SK-N-SH treated with all-trans-retinoic acid at 6 μM for 48 hours (cell line): ENCODE measurements around the gene KRT74.

Experiments
- ATAC-seq: fragments of 200-7000 bp; cut with Tn5 transposase; 3 replicates; pipeline ENCODE4 v1.9.1; 2020; ENCODE audit warnings: mild to moderate bottlenecking, moderate library complexity
- ARNTL ChIP-seq: fragments of 450-650 bp; formaldehyde crosslinking; IDR thresholded peaks from 2 replicates; pipeline ENCODE4 v1.5.0; 2020; ENCODE audit warnings: low read depth, mild to moderate bottlenecking, moderate library complexity, borderline replicate concordance
- BACH2 ChIP-seq: fragments of 250-450 bp; sonication (Bioruptor Pico); IDR thresholded peaks from 2 replicates; pipeline ENCODE4 v1.9.0; 2021; ENCODE audit warnings: mild to moderate bottlenecking, borderline replicate concordance
- CSDC2 ChIP-seq: fragments of 250-450 bp; sonication (Bioruptor Pico); IDR thresholded peaks from 2 replicates; pipeline ENCODE4 v1.5.0; 2020; ENCODE audit warnings: mild to moderate bottlenecking, moderate library complexity
- ESRRG ChIP-seq: fragments of 250-450 bp; sonication (Bioruptor Pico); IDR thresholded peaks from 2 replicates; pipeline ENCODE4 v1.6.1; 2021; ENCODE audit warnings: mild to moderate bottlenecking
- GLIS3 ChIP-seq: fragments of 250-450 bp; sonication (Bioruptor Pico); IDR thresholded peaks from 2 replicates; pipeline ENCODE4 v1.5.0; 2020; ENCODE audit warnings: mild to moderate bottlenecking, moderate library complexity
- ISL1 ChIP-seq: fragments of 250-450 bp; sonication (Bioruptor Pico); IDR thresholded peaks from 2 replicates; pipeline ENCODE4 v2.1.2; 2022; ENCODE audit warnings: mild to moderate bottlenecking, moderate library complexity
- SNAI2 ChIP-seq: fragments of 250-450 bp; sonication (Bioruptor Pico); IDR thresholded peaks from 2 replicates; pipeline ENCODE4 v1.5.0; 2020; ENCODE audit warnings: mild to moderate bottlenecking, moderate library complexity
- TCF4 ChIP-seq: fragments of 250-450 bp; sonication (Bioruptor Pico); IDR thresholded peaks from 2 replicates; pipeline ENCODE4 v1.8.0; 2021; ENCODE audit warnings: mild to moderate bottlenecking, moderate library complexity, borderline replicate concordance
- TOX ChIP-seq: fragments of 250-450 bp; sonication (Bioruptor Pico); IDR thresholded peaks from 2 replicates; pipeline ENCODE4 v1.8.0; 2021; ENCODE audit warnings: mild to moderate bottlenecking, moderate library complexity, borderline replicate concordance
- ZFP3 ChIP-seq: fragments of 250-450 bp; sonication (Bioruptor Pico); IDR thresholded peaks from 2 replicates; pipeline ENCODE4 v1.5.0; 2020; ENCODE audit warnings: mild to moderate bottlenecking, moderate library complexity
- ZFP30 ChIP-seq: fragments of 450-650 bp; formaldehyde crosslinking; IDR thresholded peaks from 2 replicates; pipeline ENCODE4 v1.5.0; 2022; ENCODE audit warnings: mild to moderate bottlenecking, moderate library complexity
- ZNF565 ChIP-seq: fragments of 450-650 bp; formaldehyde crosslinking; conservative IDR thresholded peaks from 2 replicates; pipeline ENCODE4 v1.5.0; 2020; ENCODE audit warnings: low read depth, mild to moderate bottlenecking, moderate library complexity
- ZNF70 ChIP-seq: fragments of 450-650 bp; formaldehyde crosslinking; IDR thresholded peaks from 2 replicates; pipeline ENCODE4 v1.5.0; 2020; ENCODE audit warnings: mild to moderate bottlenecking, moderate library complexity
- ZNF8 ChIP-seq: fragments of 450-650 bp; formaldehyde crosslinking; IDR thresholded peaks from 2 replicates; pipeline ENCODE4 v1.5.0; 2020; ENCODE audit warnings: mild to moderate bottlenecking, moderate library complexity
- TF ChIP-seq, protein P1 (sequence below): fragments of 250-450 bp; sonication (Bioruptor Pico); IDR thresholded peaks from 2 replicates; pipeline ENCODE4 v1.5.1; 2020; ENCODE audit warnings: low read depth, mild to moderate bottlenecking, moderate library complexity
- TF ChIP-seq, protein P2 (sequence below): fragments of 250-450 bp; sonication (Bioruptor Pico); IDR thresholded peaks from 2 replicates; pipeline ENCODE4 v1.8.0; 2020; ENCODE audit warnings: mild to moderate bottlenecking, moderate library complexity, borderline replicate concordance
- TF ChIP-seq, protein P3 (sequence below): fragments of 250-450 bp; sonication (Bioruptor Pico); IDR thresholded peaks from 2 replicates; pipeline ENCODE4 v1.5.1; 2021; ENCODE audit warnings: mild to moderate bottlenecking, moderate library complexity
- TF ChIP-seq, protein P4 (sequence below): fragments of 250-450 bp; sonication (Bioruptor Pico); IDR thresholded peaks from 2 replicates; pipeline ENCODE4 v1.5.0; 2020; ENCODE audit warnings: mild to moderate bottlenecking, moderate library complexity
- TF ChIP-seq, protein P5 (sequence below): fragments of 250-450 bp; sonication (Bioruptor Pico); IDR thresholded peaks from 2 replicates; pipeline ENCODE4 v1.8.0; 2021; ENCODE audit warnings: low read depth, mild to moderate bottlenecking, moderate library complexity, borderline replicate concordance

The KRT74 gene

DNA sequence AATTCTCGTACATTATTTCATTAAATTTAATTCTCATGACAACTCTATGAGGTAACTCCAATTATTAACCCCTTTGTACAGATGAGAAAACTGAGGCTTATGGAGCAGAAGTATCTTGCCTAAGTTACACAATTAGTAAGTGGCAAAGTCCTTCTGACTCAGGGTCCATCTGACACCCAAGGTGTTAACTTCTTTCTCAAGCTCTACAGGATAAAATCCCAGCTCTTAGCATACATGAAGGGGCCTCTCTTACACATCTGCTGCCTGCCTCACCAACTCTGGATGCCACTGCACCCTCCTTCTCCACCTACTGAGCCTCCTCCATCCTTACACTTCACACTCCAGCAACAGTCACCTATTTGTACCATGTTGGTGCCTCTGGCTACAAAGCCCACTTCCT lies 31.9 kb upstream of the KRT74 start:
- TF ChIP-seq ISL1 (CRISPR knock-in tag) (no peak), GLIS3 (CRISPR knock-in tag) (no peak), BACH2 (CRISPR knock-in tag) (no peak), ZNF8 (no peak), SNAI2 (no peak), TOX (no peak), CSDC2 (no peak), ARNTL (no peak), ZNF565 (no peak), TCF4 (CRISPR knock-in tag) (no peak)
- TF ChIP-seq, protein P1, sequence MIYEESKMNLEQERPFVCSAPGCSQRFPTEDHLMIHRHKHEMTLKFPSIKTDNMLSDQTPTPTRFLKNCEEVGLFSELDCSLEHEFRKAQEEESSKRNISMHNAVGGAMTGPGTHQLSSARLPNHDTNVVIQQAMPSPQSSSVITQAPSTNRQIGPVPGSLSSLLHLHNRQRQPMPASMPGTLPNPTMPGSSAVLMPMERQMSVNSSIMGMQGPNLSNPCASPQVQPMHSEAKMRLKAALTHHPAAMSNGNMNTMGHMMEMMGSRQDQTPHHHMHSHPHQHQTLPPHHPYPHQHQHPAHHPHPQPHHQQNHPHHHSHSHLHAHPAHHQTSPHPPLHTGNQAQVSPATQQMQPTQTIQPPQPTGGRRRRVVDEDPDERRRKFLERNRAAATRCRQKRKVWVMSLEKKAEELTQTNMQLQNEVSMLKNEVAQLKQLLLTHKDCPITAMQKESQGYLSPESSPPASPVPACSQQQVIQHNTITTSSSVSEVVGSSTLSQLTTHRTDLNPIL: no peak
- TF ChIP-seq, protein P2, sequence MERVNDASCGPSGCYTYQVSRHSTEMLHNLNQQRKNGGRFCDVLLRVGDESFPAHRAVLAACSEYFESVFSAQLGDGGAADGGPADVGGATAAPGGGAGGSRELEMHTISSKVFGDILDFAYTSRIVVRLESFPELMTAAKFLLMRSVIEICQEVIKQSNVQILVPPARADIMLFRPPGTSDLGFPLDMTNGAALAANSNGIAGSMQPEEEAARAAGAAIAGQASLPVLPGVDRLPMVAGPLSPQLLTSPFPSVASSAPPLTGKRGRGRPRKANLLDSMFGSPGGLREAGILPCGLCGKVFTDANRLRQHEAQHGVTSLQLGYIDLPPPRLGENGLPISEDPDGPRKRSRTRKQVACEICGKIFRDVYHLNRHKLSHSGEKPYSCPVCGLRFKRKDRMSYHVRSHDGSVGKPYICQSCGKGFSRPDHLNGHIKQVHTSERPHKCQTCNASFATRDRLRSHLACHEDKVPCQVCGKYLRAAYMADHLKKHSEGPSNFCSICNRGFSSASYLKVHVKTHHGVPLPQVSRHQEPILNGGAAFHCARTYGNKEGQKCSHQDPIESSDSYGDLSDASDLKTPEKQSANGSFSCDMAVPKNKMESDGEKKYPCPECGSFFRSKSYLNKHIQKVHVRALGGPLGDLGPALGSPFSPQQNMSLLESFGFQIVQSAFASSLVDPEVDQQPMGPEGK (CRISPR knock-in tag): no peak
- TF ChIP-seq, protein P3, sequence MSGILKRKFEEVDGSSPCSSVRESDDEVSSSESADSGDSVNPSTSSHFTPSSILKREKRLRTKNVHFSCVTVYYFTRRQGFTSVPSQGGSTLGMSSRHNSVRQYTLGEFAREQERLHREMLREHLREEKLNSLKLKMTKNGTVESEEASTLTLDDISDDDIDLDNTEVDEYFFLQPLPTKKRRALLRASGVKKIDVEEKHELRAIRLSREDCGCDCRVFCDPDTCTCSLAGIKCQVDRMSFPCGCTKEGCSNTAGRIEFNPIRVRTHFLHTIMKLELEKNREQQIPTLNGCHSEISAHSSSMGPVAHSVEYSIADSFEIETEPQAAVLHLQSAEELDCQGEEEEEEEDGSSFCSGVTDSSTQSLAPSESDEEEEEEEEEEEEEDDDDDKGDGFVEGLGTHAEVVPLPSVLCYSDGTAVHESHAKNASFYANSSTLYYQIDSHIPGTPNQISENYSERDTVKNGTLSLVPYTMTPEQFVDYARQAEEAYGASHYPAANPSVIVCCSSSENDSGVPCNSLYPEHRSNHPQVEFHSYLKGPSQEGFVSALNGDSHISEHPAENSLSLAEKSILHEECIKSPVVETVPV (CRISPR knock-in tag): no peak
- ATAC-seq: no peak

DNA sequence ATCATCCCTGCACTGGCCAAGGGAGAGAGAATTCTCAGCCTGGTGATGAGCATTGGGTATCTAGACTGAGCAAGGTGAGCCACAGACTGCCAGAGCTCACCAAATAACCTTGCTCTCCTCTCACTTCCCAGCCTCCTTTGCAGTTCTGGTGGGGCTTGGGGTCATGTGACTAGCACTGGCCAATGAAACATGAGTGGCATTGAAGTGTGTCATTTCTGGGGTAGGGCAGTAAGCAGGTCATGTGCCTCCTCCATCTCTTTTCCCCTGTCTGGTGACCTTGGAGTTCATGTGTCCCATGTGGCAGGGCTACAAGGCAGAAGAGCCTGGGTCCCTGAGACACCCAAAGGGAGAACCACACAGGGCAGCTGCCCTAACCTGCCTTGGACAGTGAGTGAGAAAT lies 31.2 kb upstream of the KRT74 start:
- no peak for TF ChIP-seq ZNF8
- TF ChIP-seq CSDC2: no peak
- TF ChIP-seq, protein P4, sequence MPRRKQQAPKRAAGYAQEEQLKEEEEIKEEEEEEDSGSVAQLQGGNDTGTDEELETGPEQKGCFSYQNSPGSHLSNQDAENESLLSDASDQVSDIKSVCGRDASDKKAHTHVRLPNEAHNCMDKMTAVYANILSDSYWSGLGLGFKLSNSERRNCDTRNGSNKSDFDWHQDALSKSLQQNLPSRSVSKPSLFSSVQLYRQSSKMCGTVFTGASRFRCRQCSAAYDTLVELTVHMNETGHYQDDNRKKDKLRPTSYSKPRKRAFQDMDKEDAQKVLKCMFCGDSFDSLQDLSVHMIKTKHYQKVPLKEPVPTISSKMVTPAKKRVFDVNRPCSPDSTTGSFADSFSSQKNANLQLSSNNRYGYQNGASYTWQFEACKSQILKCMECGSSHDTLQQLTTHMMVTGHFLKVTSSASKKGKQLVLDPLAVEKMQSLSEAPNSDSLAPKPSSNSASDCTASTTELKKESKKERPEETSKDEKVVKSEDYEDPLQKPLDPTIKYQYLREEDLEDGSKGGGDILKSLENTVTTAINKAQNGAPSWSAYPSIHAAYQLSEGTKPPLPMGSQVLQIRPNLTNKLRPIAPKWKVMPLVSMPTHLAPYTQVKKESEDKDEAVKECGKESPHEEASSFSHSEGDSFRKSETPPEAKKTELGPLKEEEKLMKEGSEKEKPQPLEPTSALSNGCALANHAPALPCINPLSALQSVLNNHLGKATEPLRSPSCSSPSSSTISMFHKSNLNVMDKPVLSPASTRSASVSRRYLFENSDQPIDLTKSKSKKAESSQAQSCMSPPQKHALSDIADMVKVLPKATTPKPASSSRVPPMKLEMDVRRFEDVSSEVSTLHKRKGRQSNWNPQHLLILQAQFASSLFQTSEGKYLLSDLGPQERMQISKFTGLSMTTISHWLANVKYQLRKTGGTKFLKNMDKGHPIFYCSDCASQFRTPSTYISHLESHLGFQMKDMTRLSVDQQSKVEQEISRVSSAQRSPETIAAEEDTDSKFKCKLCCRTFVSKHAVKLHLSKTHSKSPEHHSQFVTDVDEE (CRISPR knock-in tag): no peak
- TF ChIP-seq ZNF70 (CRISPR knock-in tag): no peak
- TF ChIP-seq, protein P5, sequence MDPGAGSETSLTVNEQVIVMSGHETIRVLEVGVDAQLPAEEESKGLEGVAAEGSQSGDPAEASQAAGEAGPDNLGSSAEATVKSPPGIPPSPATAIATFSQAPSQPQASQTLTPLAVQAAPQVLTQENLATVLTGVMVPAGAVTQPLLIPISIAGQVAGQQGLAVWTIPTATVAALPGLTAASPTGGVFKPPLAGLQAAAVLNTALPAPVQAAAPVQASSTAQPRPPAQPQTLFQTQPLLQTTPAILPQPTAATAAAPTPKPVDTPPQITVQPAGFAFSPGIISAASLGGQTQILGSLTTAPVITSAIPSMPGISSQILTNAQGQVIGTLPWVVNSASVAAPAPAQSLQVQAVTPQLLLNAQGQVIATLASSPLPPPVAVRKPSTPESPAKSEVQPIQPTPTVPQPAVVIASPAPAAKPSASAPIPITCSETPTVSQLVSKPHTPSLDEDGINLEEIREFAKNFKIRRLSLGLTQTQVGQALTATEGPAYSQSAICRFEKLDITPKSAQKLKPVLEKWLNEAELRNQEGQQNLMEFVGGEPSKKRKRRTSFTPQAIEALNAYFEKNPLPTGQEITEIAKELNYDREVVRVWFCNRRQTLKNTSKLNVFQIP (CRISPR knock-in tag): no peak
- TF ChIP-seq, protein P2 (CRISPR knock-in tag): no peak
- no peak for TF ChIP-seq TOX
- TF ChIP-seq ESRRG: no peak
- TF ChIP-seq ZFP30 (CRISPR knock-in tag): no peak
- no peak for TF ChIP-seq GLIS3 (CRISPR knock-in tag)
- no peak for TF ChIP-seq ZFP3
- TF ChIP-seq ARNTL: no peak
- TF ChIP-seq ISL1 (CRISPR knock-in tag): no peak
- TF ChIP-seq, protein P3 (CRISPR knock-in tag): no peak
- no peak for TF ChIP-seq ZNF565
- TF ChIP-seq SNAI2: no peak
- ATAC-seq: no peak
